Activated CD8-positive, alpha-beta memory T cell treated with anti-CD3 and anti-CD28 coated beads, Interleukin-2, amount 50 U/mL, for 48 hours (primary cell): ENCODE data around the gene ANKRD6.

Experiments used
- DNase-seq: peaks from one replicate; pipeline ENCODE4 v3.0.0-alpha.2; 2020

ANKRD6 gene

DNA sequence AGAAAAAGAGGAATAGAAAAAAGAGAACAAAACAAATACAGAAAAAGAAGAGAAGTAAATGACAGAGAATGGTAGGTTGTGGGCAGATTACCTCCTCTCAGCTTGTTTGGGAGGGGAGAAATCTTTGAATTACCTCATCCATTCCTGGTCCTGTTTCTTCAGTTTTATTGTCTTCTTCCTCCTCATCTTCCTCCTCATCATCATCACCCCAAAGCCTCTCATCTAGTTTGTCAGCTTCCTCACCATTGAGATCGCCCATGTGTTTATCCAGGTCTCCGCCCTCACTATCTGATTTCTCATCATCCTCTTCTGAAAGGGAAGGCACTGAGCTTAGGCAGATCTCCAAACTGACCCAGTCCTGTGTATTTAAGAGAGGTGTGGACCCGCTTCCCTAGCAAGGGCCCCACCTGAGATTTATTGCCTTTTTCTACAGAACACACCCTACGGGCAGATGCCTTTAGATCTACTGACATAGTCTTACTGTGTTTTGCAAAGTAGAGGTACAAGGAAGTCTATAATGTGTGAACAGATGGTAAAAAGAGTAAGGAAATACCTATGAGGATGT lies 229.8 kb downstream of the ANKRD6 start:
- DNase-seq = no peak

DNA sequence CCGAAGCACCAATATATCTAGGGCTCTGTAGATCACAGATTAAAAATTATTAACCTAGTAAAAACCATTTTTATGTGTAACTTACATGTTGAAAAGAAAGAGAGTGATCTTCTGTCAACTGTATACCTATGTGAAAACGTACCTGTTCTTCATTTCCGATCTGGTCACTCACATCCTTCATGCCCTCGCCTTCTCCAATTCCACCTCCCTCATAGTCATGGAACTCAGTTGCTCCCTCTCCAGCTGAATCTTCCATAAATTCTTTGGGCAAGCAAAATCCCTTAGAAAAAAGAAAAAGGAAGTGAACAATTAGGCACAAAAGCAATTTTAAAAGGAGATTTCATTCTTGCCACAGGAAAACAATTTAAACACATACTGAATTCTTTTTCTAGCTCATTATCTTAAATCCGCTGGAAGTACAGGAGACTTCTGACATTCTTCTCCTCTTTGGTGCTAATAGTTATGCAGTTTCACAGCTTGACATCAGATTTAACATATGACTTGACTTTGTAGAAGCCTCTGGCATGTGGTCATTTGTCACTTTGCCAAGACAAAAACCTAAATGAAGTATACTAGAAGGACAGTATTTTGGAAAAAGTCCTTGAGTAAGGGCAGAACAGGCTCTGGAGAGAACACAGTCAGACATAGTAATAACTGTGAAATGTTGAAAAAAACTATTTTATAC lies 235.1 kb downstream of the ANKRD6 start:
- no peak for DNase-seq

- no peak for DNase-seq
These were observed 236.1 kb downstream of the ANKRD6 start for GRCh38 chr6:89669002-89669401.

GRCh38 chr6:89670935-89671565 lies 238.1 kb downstream of the ANKRD6 start:
- DNase-seq = no peak

DNA sequence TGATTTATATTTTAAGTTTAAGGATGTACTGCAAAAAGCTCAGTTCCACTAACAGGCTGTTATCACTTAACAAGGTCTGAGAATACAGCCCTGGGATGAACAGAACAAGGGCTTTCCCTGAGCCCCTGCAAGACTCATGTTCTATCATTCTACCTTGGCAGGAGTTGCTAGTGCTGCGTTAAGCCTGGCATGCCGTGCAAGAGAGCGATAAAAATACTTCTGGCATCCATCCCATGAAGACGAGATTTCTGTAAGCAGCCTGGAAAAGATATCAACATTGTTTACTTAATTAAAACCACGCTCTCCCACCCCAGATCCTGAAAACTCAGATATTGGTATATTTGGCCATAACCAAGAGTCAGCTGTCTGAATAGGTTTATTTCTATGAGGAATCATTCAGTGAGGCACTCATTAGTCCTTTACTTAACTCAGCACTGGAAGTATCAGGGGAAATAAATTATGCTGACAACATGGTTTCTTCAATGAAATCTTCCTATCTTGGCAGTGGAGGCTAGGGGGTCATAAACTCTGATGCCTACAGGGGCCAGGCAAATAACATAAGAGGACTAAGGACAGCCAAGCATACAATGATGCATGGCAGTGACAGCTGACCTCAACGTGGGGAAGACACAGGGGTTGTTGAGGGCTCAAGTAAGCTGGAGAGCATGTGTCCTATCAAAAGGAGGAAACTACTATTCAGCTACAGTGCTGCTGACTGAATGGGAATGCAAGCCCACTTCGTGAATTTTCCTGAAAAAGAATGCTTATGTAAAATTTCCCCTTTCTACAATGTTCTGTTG lies 243.2 kb downstream of the ANKRD6 start:
- no peak for DNase-seq

DNA sequence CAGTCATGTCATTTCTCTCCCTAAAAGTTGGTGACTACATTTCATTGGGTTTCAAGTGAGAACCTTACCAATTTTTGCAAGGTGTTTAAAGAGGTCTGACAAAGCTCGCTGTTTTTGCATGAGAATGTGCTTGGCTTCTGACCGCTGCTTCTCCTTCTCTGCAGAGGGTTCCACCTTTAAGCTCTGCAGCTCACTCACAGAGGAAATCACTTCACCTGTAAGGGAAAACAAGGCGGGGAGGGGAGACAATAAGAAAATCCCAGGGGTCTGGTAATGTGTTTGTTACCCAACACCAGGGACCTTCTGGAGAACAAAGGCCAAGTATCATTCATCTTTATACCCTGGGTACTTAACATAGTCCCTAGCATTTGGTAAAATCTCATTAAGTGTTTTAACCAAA lies 245.6 kb downstream of the ANKRD6 start:
- DNase-seq = no peak

DNA sequence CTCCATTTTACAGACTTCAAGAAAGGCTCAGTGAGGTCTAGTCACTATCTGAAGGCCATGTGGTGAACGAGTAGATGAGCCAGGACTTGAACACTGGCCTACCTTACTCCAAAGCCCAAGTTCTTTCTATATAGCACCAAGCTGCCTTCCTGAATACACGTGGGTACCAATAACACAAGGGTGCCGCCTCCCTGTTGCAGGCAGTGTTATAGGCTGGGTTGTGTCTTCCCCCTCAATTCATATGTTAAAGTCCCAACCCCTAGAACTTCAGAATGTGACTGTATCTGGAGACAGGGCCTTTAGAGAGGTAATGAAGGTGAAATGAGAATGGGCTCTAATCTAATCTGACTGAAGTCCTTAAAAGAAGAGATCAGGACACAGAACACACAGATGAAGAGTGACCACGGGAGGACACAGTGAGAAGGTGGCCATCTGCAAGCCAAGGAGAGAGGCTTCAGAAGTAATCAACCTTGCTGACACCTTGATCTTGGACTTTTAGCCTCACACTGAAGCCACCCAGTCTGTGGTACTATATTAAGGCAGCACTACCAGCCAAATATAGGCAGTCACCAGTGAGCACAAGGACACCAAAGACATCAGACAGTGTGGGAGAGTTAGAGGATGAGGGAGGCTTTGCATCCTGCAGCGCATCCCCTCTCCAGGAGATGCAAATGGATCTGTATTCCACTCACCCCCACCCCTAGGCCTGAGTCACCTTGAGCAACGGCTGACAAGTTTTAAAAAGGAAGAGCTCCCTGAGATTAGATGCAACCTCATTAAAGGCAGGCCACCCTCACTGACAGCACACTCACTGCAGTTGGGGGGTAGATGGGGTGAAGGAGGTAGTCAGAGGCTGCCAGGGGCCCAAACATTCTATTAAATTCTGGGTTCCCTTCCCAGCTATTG lies 246.5 kb downstream of the ANKRD6 start:
- DNase-seq = no peak

DNA sequence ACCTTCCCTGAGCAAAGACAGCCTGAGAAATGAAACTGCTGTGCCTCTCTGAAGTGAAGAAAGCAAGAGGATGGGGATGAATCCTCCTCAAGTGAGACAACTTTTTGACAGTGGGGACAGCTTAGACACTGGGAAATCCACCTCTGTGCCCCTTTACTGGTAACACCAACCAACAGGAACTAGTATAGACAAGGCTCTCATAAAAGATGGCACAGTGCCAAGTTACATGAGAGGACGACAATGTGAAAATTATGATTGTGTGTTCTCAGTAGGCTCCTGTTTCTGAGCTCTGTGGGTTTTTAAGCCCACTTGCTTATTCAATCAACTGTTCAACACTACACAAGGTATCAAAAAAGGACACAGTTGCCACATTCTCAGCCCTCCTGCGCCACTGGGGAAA lies 247.2 kb downstream of the ANKRD6 start:
- DNase-seq = no peak

GRCh38 chr6:89680551-89680950 lies 247.6 kb downstream of the ANKRD6 start:
- no peak for DNase-seq

- DNase-seq = no peak
These were observed 249.1 kb downstream of the ANKRD6 start for GRCh38 chr6:89681983-89682564.

DNA sequence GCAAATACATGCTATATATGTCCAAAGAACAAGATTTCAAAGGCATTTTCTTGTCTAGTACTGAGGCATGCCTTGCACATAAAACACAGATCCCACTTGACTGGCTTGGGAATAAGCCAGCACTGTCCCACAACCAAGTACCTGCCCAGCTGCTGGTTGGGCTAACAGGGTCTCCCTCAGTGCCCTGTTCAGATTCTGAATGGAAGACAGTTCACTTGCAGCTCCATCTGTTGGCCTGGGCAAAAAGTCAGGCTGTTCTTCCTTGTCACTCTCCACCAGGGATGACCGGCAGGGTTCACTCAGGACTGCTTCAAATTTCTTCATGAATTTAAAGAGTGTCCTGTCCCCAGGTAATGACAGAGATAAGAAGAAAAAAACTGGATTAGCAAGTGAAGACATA lies 250.0 kb downstream of the ANKRD6 start:
- no peak for DNase-seq
